22Rv1 (cell line): ENCODE results near the gene TBC1D16.

Experiments used
- H3K27ac ChIP-seq: fragments of 450-650 bp; 2 replicates; pipeline ENCODE4 v1.5.1; 2017
- ZFX ChIP-seq: fragments of 450-650 bp; IDR thresholded peaks from 2 replicates; pipeline ENCODE4 v1.6.1; 2017; ENCODE audit warnings: antibody characterized with exemption, borderline replicate concordance
- TF ChIP-seq, protein P1 (sequence below): fragments of 450-650 bp; IDR thresholded peaks from 2 replicates; pipeline ENCODE4 v1.5.1; 2017; ENCODE audit warnings: mild to moderate bottlenecking

The TBC1D16 gene

DNA sequence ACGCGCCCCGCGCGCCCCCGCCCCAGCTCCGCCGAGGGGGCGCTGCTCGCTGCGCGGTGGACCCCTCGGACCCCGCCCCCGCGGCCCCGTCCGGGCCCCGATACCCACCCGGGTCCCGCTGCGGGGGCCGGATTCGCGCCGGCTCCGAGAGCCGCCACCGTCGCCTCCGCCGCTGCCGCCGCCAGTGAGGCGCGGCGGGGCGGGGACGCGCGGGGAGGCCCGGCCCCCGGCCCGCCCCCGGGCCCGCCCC lies at the start of gene TBC1D16:
TSS of gene TBC1D16 (minus strand) at position 186 of the 250 bp plus-strand sequence. CDS start 22,325 bp downstream, outside the sequence.
- TF ChIP-seq, protein P1, sequence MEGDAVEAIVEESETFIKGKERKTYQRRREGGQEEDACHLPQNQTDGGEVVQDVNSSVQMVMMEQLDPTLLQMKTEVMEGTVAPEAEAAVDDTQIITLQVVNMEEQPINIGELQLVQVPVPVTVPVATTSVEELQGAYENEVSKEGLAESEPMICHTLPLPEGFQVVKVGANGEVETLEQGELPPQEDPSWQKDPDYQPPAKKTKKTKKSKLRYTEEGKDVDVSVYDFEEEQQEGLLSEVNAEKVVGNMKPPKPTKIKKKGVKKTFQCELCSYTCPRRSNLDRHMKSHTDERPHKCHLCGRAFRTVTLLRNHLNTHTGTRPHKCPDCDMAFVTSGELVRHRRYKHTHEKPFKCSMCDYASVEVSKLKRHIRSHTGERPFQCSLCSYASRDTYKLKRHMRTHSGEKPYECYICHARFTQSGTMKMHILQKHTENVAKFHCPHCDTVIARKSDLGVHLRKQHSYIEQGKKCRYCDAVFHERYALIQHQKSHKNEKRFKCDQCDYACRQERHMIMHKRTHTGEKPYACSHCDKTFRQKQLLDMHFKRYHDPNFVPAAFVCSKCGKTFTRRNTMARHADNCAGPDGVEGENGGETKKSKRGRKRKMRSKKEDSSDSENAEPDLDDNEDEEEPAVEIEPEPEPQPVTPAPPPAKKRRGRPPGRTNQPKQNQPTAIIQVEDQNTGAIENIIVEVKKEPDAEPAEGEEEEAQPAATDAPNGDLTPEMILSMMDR: no peak
- no peak for TF ChIP-seq ZFX
- H3K27ac ChIP-seq: peak within 1 kb of the TSS; percentile 89

- H3K27ac ChIP-seq: no peak overlapping the region
- no peak for TF ChIP-seq ZFX
- TF ChIP-seq, protein P1: no peak
Measured at GRCh38 chr17:80084773-80085172, 49.1 kb upstream of the TBC1D16 start.

- H3K27ac ChIP-seq: no peak overlapping the region
- TF ChIP-seq ZFX: no peak
- TF ChIP-seq, protein P1: no peak
Measured at GRCh38 chr17:80083136-80083661, 47.5 kb upstream of the TBC1D16 start.

DNA sequence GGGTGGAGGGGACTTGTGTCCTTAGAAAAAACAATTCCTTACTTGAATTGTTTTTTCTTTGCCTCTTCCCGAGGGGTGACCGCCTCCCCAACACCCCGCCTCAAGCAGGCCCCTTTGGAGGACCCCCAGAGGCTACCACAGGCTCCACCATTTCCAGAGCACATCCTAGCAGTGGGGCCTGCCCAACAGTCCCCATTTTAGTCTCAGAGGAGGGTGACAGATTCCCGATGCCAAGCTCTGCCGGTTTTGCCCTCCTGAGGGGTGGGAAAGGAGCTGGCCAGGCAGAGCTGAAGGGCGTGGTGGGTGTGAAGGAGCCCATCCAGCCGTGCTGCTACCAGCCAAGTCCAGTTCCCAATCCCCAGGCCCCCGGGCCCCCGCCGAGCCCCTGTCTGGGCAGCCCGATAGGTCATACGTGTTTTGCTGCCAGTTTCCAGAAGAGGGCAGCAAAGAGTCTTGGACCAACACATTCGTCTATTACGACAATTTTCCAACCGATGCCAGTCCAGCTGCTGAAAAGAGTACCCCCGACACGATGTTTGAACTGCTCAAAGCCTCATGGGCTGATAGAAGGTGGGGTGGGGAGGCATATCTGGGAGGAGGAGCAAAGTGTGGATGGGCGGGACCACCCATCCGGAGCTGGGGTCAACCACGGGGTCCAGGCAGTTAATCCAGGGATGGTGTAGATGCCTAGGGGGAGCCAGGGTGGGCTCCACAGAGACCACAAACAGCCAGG lies 46.9 kb upstream of the TBC1D16 start:
- TF ChIP-seq, protein P1: peak; percentile 91
- TF ChIP-seq ZFX: no peak
- no peak overlapping the region for H3K27ac ChIP-seq

DNA sequence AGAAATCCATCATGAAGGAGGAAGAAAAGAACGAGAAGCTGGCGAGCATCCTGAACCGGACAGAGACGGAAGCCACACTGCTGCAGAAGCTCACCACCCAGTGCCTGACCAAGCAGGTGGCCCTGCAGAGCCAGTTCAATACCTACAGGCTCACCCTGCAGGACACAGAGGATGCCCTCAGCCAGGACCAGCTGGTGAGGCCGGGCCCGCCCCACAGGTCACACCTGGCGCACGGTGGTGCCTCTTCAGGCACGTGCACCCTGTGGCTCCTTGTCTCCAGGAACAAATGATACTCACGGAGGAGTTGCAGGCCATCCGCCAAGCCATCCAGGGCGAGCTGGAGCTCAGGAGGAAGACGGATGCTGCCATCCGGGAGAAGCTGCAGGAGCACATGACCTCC lies 45.9 kb upstream of the TBC1D16 start:
- no peak overlapping the region for H3K27ac ChIP-seq
- no peak for TF ChIP-seq ZFX
- TF ChIP-seq, protein P1: no peak

GRCh38 chr17:80080081-80080480 lies 44.4 kb upstream of the TBC1D16 start:
- TF ChIP-seq, protein P1: no peak
- no peak overlapping the region for H3K27ac ChIP-seq

DNA sequence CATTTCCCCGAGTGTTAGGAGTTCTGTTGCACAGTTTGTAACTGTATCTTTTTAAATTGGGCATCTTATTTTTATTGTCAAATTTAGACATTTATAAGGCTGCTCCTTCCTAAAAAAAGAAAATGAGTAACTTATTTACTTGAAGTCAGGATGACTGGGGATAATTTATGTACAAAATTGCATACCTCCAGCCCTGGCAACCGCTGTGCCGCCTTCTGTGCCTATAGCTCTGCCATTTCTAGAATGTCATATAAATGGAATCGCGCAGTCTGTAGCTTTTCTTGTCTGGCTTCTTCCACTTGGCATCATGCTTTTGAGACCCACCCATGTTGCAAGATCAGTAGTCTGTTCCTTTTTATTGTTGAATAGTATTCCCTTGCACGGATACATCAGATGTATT lies 36.7 kb upstream of the TBC1D16 start:
- no peak overlapping the region for H3K27ac ChIP-seq
- TF ChIP-seq, protein P1: no peak
- no peak for TF ChIP-seq ZFX
